GM21723 (cell line): ENCODE data around the gene TBC1D17.

Experiments
- ATAC-seq: cut with Tn5 transposase; IDR thresholded peaks from one replicate; pipeline ENCODE4 v1.9.1; 2021; ENCODE audit warnings: mild to moderate bottlenecking, moderate library complexity; ENCODE audit not compliant: unreplicated experiment

The TBC1D17 gene

GRCh38 chr19:49860336-49861102 is 17.0 kb upstream of the TBC1D17 start:
- ATAC-seq, result no peak

- no peak for ATAC-seq
These were observed 16.4 kb upstream of the TBC1D17 start for GRCh38 chr19:49861107-49861506.

GRCh38 chr19:49861541-49862378 is 15.7 kb upstream of the TBC1D17 start:
- no peak for ATAC-seq

GRCh38 chr19:49862391-49863253 is 14.9 kb upstream of the TBC1D17 start:
- ATAC-seq, result no peak

- no peak for ATAC-seq
These were observed 14.1 kb upstream of the TBC1D17 start for GRCh38 chr19:49863254-49863934.

GRCh38 chr19:49863935-49864320 is 13.6 kb upstream of the TBC1D17 start:
- ATAC-seq, result no peak

- ATAC-seq, result no peak
These were observed 12.6 kb upstream of the TBC1D17 start for GRCh38 chr19:49864890-49865289.

GRCh38 chr19:49866933-49867782 is 10.3 kb upstream of the TBC1D17 start, which contains the start of gene PNKP:
Gene PNKP (minus strand): TSS chr19:49867576. CDS start chr19:49867204, 372 bp downstream.
- ATAC-seq, result peak; percentile 39

- ATAC-seq, result peak; percentile 15
These were observed 8.5 kb upstream of the TBC1D17 start for GRCh38 chr19:49869009-49869483.

GRCh38 chr19:49869484-49870308 is 7.8 kb upstream of the TBC1D17 start:
- peak; percentile 73 for ATAC-seq

GRCh38 chr19:49870309-49870901 is 7.1 kb upstream of the TBC1D17 start:
- ATAC-seq, result no peak

GRCh38 chr19:49871349-49871985 is 6.0 kb upstream of the TBC1D17 start:
- no peak for ATAC-seq

- no peak for ATAC-seq
These were observed 5.0 kb upstream of the TBC1D17 start for GRCh38 chr19:49872245-49873128.

- ATAC-seq, result no peak
These were observed 4.4 kb upstream of the TBC1D17 start for GRCh38 chr19:49873129-49873521.

GRCh38 chr19:49873834-49874233 is 3.7 kb upstream of the TBC1D17 start:
- ATAC-seq, result no peak

GRCh38 chr19:49874503-49875157 is 2.9 kb upstream of the TBC1D17 start:
- ATAC-seq, result no peak
